K562 (cell line): ENCODE measurements around the gene SMIM36. TPM values are rescaled to one million over a fixed set of nuclear protein-coding genes. Genes with fewer than 3 reads are reported as not detected.

Experiments used
- ATAC-seq: fragments of 200-7000 bp; cut with Tn5 transposase; 3 replicates; pipeline ENCODE4 v1.9.1; 2020; ENCODE audit warnings: moderate library complexity
- BruUV-seq: library from RNA; stranded (reverse); fragments of 400-500 nt; replicated peaks from 2 replicates; lab custom pipeline; 2021; lab: Mats Ljungman, UMichigan
- CTCF ChIA-PET: fragments of 300-600 bp; formaldehyde crosslinking; extraction: SDS; loops from one replicate; lab custom pipeline; 2021; ENCODE audit warnings: low intra/inter-chr PET ratio; lab: Yijun Ruan, JAX
- POLR2A ChIA-PET: fragments of 300-600, 350-650 bp; sonication (Branson Sonifier 250); formaldehyde crosslinking; extraction: SDS; loops from one replicate; lab custom pipeline; 2021; ENCODE audit warnings: antibody characterized with exemption, inconsistent platforms; lab: Yijun Ruan, JAX
- DNase-seq, 4 experiments: peaks; one replicate each; pipeline versions ENCODE4 v3.0.0 to v3.0.0-alpha.2; 2011 to 2018; ENCODE audit warnings: low spot score in 3 of 4, mixed read lengths in 3 of 4; ENCODE audit errors: extremely low read depth in 1 of 4
- FAIRE-seq: peaks from 2 replicates; lab custom pipeline; 2011; peaks lifted over from hg19 to GRCh38; lab: Jason Lieb, UNC
- H2AFZ ChIP-seq: 2 replicates; pipeline ENCODE4 v1.6.0; 2011; ENCODE audit warnings: low read depth, low read length, control low read depth, inconsistent platforms
- H3K27ac ChIP-seq: fragments of 200-600 bp; 3 replicates; pipeline ENCODE4 v1.8.0; 2011; ENCODE audit warnings: low read depth, mild to moderate bottlenecking, control low read depth, inconsistent platforms, low read length, moderate library complexity, mixed read lengths; ENCODE audit errors: extremely low read depth
- H3K27me3 ChIP-seq, 2 experiments: fragments of 300-600 bp in 1 of 2; 2 replicates in 1 of 2; 3 replicates in 1 of 2; pipeline versions ENCODE4 v1.6.0 to v1.8.0; 2011; ENCODE audit warnings: inconsistent platforms in 2 of 2, low read length in 2 of 2, mild to moderate bottlenecking in 1 of 2, mixed read lengths in 1 of 2, moderate library complexity in 1 of 2; ENCODE audit not compliant: control insufficient read depth in 2 of 2, insufficient read depth in 2 of 2
- H3K36me3 ChIP-seq: fragments of 300-600 bp; 3 replicates; pipeline ENCODE4 v1.8.0; 2011; ENCODE audit warnings: mild to moderate bottlenecking, low read length, inconsistent platforms; ENCODE audit not compliant: control insufficient read depth, insufficient read depth
- H3K4me1 ChIP-seq, 2 experiments: fragments of 200-600 bp in 1 of 2; replicated peaks in 1 of 2; 2 replicates in 1 of 2; 3 replicates in 1 of 2; pipeline versions ENCODE4 v1.5.1 to v1.8.0; 2011; ENCODE audit warnings: inconsistent platforms in 2 of 2, low read length in 2 of 2, mild to moderate bottlenecking in 1 of 2, mixed read lengths in 1 of 2, moderate library complexity in 1 of 2; ENCODE audit not compliant: control insufficient read depth in 2 of 2, insufficient read depth in 2 of 2
- H3K4me2 ChIP-seq: 2 replicates; pipeline ENCODE4 v1.6.1; 2011; ENCODE audit warnings: low read length, control low read depth, inconsistent platforms, mixed read lengths; ENCODE audit not compliant: insufficient read depth
- H3K4me3 ChIP-seq: fragments of 200-600 bp; sonication (generic), shearing (Covaris generic); 2 replicates; pipeline ENCODE4 v1.5.1; 2016; ENCODE audit warnings: control low read depth, inconsistent platforms
- H3K79me2 ChIP-seq: fragments of 200-600 bp; 3 replicates; pipeline ENCODE4 v1.8.0; 2011; ENCODE audit warnings: low read length, inconsistent platforms; ENCODE audit not compliant: control insufficient read depth, insufficient read depth
- H3K9ac ChIP-seq, 2 experiments: 2 replicates each; pipeline versions ENCODE4 v1.6.0 to v1.6.1; 2011; ENCODE audit warnings: low read depth in 2 of 2, low read length in 2 of 2, control low read depth in 1 of 2, inconsistent platforms in 1 of 2, mild to moderate bottlenecking in 1 of 2, mixed read lengths in 1 of 2; ENCODE audit not compliant: insufficient read depth in 1 of 2
- H3K9me1 ChIP-seq: one replicate; pipeline ENCODE4 v1.6.0; 2011; ENCODE audit warnings: inconsistent platforms, mild to moderate bottlenecking, low read length, moderate library complexity; ENCODE audit not compliant: control insufficient read depth, insufficient read depth
- H3K9me3 ChIP-seq: replicated peaks from 2 replicates; pipeline ENCODE4 v1.5.1; 2011; ENCODE audit warnings: low read depth, low read length, inconsistent platforms; ENCODE audit not compliant: control insufficient read depth, insufficient read depth
- H4K20me1 ChIP-seq: replicated peaks from 2 replicates; pipeline ENCODE4 v1.6.1; 2011; ENCODE audit warnings: low read length, inconsistent platforms, mixed read lengths; ENCODE audit not compliant: control insufficient read depth, insufficient read depth
- ARID2 ChIP-seq: fragments of 450-650 bp; IDR thresholded peaks from 2 replicates; pipeline ENCODE4 v1.6.1; 2017; ENCODE audit warnings: antibody characterized with exemption, mild to moderate bottlenecking
- C11orf30 ChIP-seq: fragments of 450-650 bp; IDR thresholded peaks from 2 replicates; pipeline ENCODE4 v1.6.1; 2016; ENCODE audit warnings: low read depth, mild to moderate bottlenecking
- CREB1 ChIP-seq, 2 experiments: sonication (generic) in 1 of 2; formaldehyde crosslinking in 1 of 2; IDR thresholded peaks; 2 replicates each; pipeline versions ENCODE4 v1.6.1 to v1.8.0; 2012 to 2022; ENCODE audit warnings: inconsistent platforms in 1 of 2, mild to moderate bottlenecking in 1 of 2, missing genetic modification reagents in 1 of 2, moderate library complexity in 1 of 2
- CREM ChIP-seq: IDR thresholded peaks from 2 replicates; pipeline ENCODE4 v1.6.1; 2014; ENCODE audit warnings: antibody characterized with exemption, low read depth
- DPF2 ChIP-seq: fragments of 450-650 bp; IDR thresholded peaks from 2 replicates; pipeline ENCODE4 v1.6.1; 2016
- E2F5 ChIP-seq: sonication (generic); formaldehyde crosslinking; IDR thresholded peaks from 2 replicates; pipeline ENCODE4 v1.8.0; 2022; ENCODE audit warnings: mild to moderate bottlenecking, missing genetic modification reagents
- FOXA1 ChIP-seq: fragments of 450-650 bp; IDR thresholded peaks from 2 replicates; pipeline ENCODE4 v1.6.1; 2016; ENCODE audit warnings: mild to moderate bottlenecking, borderline replicate concordance
- FOXP1 ChIP-seq: sonication (generic); formaldehyde crosslinking; IDR thresholded peaks from 2 replicates; pipeline ENCODE4 v1.8.0; 2022; ENCODE audit warnings: mild to moderate bottlenecking, missing genetic modification reagents
- KDM2B ChIP-seq: fragments of 250-450 bp; sonication (Bioruptor Pico); IDR thresholded peaks from 2 replicates; pipeline ENCODE4 v1.8.0; 2021; ENCODE audit warnings: mild to moderate bottlenecking, moderate library complexity
- MBD2 ChIP-seq: sonication (generic); IDR thresholded peaks from 2 replicates; pipeline ENCODE4 v1.6.1; 2016; ENCODE audit warnings: low read depth, borderline replicate concordance
- NFE2 ChIP-seq: IDR thresholded peaks from 2 replicates; pipeline ENCODE4 v1.6.1; 2014; ENCODE audit warnings: antibody characterized with exemption, low read depth
- RBM17 ChIP-seq: fragments of 200-400 bp; formaldehyde crosslinking; IDR thresholded peaks from 2 replicates; pipeline ENCODE4 v1.6.1; 2017; ENCODE audit warnings: low read depth, mild to moderate bottlenecking, low read length, borderline replicate concordance
- SMAD4 ChIP-seq: fragments of 250-450 bp; sonication (Bioruptor Pico); conservative IDR thresholded peaks from 2 replicates; pipeline ENCODE4 v1.8.0; 2021; ENCODE audit warnings: inconsistent platforms, mild to moderate bottlenecking, moderate library complexity
- SMARCE1 ChIP-seq: fragments of 450-650 bp; IDR thresholded peaks from 2 replicates; pipeline ENCODE4 v1.7.1; 2016; ENCODE audit warnings: mild to moderate bottlenecking
- TCF7L2 ChIP-seq: fragments of 150-350 bp; IDR thresholded peaks from 2 replicates; pipeline ENCODE4 v1.6.1; 2016; ENCODE audit warnings: low read depth, mild to moderate bottlenecking, low read length, moderate library complexity
- TRIM24 ChIP-seq, 2 experiments: fragments of 450-650 bp; IDR thresholded peaks; 2 replicates each; pipeline ENCODE4 v1.6.1; 2016
- ZBED1 ChIP-seq: IDR thresholded peaks from 2 replicates; pipeline ENCODE4 v1.6.1; 2014
- ZHX1 ChIP-seq: fragments of 150-350 bp; conservative IDR thresholded peaks from 2 replicates; pipeline ENCODE4 v1.6.1; 2014; ENCODE audit warnings: low read length
- ZNF707 ChIP-seq: fragments of 250-450 bp; sonication (Bioruptor Pico); conservative IDR thresholded peaks from 2 replicates; pipeline ENCODE4 v1.8.0; 2022; ENCODE audit warnings: inconsistent platforms, mild to moderate bottlenecking, moderate library complexity
- WGBS: fragments of 100-300 bp; shearing (Covaris generic); methylation state at CpG from one replicate; pipeline ENCODE4 v1.1.6; 2016; ENCODE audit warnings: low coverage, mixed read lengths; ENCODE audit not compliant: insufficient coverage; ENCODE audit errors: missing lambda C conversion rate; 5-methylcytosine and 5-hydroxymethylcytosine counted together
- in situ Hi-C: fragments of 300-500 bp; cut with MboI; formaldehyde crosslinking; loops from 4 replicates; pipeline ENCODE4 v1.15.0; 2018; ENCODE audit warnings: inconsistent platforms, mixed read lengths
- intact Hi-C: fragments of 100-400 bp; cut with micrococcal nuclease; formaldehyde crosslinking; loops from 2 replicates; pipeline ENCODE4 v1.14.2; 2022
- polyA plus RNA-seq, 8 experiments: library from polyadenylated mRNA; depleted of rRNA in 4 of 8; stranded (reverse) in 5 of 8; unstranded in 3 of 8; fragments of >200 nt; fragmentation: Nextera tagmentation in 2 of 8; fragmentation: Illumina TruSeq in 1 of 8; extraction: Ambion mirVana in 2 of 8; extraction: Trizol in 1 of 8; gene quantifications; 2 replicates each; pipeline versions ENCODE4 v1.2.1 to v1.2.3, GENCODE V29; 2011 to 2014; ENCODE audit warnings: inconsistent platforms in 1 of 8, missing spikeins in 1 of 8
- total RNA-seq, 7 experiments: library from RNA; depleted of rRNA in 6 of 7; stranded (reverse); fragments of >200 nt in 6 of 7; fragmentation: Illumina TruSeq in 2 of 7; extraction: Trizol in 2 of 7; gene quantifications; 2 replicates each; pipeline versions ENCODE4 v1.2.1 to v1.2.3, GENCODE V29; 2011 to 2021; ENCODE audit warnings: low replicate concordance in 1 of 7

The SMIM36 gene
- total and polyA plus RNA-seq, 9 of the 15 experiments (the other 6 are each of a cell fraction or from before 2014, with no cell fraction given), result not detected

DNA sequence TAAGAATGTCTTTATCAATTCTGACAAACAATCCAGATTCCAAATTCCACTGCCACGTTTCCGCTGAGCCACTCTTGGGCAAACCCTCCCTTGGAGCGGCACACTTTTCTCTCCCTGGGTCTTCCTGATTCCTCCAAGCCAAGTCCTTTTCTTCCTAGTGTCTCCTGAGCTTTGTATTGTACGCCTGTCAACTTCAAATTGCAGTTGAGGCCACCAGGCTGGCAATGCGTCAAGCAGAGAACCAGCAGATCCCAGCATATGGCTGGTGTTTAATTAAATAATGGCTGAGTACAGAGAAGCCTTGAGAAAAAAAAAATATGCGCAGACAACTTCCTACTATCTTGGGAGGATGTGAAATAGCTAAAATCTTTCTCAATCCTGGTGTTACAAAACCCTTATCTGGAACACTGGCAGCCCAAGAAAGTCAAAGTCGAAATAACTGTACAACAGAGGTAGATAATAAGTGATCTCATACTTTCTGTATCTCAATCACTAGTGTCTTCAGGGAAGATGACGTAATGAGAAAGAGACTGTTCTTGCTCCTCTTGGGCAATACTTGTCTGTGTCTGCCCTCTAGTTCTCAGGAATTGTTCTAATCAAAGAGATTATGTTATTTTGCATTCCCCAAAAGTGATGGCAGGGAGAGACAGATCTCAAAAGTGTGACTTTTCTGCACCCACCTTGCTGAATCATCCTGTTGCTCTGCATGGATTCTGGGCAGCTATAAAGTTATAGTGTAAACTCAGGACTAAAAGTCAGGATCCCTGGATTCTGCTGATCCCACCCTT lies 15.0 kb downstream of the SMIM36 start:
- CTCF ChIA-PET, result no interaction called here
- TF ChIP-seq SMAD4 (peak; percentile 42; the same call in 1 of the 2 replicates), FOXP1 (CRISPR knock-in tag) (no peak), MBD2 (no peak), E2F5 (CRISPR knock-in tag) (no peak), ZBED1 (no peak), ZNF707 (CRISPR knock-in tag) (no peak), CREB1 (IDR thresholded peaks at IDR 0.05) (peak; percentile 43; the same call in 1 of the 2 replicates), CREB1 (CRISPR knock-in tag; IDR thresholded peaks at IDR 0.05) (peak; percentile 66), TCF7L2 (no peak), C11orf30 (no peak), NFE2 (0 out of 2 replicates have a peak, but pooled peaks have one; percentile 3), ZHX1 (no peak), FOXA1 (no peak), SMARCE1 (peak; percentile 33; the same call in 1 of the 2 replicates), CREM (peak; percentile 89), ARID2 (no peak), KDM2B (no peak), DPF2 (peak; percentile 61; the same call in 1 of the 2 replicates), TRIM24 (IDR thresholded peaks at IDR 0.05) (peak; percentile 52 to 79; a peak in 3 of 4 replicates), RBM17 (no peak)

More for the DNA sequence above, 15.0 kb downstream of the SMIM36 start:
- peak overlapping the region; percentile 8; the same call in 1 of the 3 replicates for H3K27ac ChIP-seq
- H3K36me3 ChIP-seq, result no peaks in the 10 kb centered on the region
- no peak overlapping the region for H3K9ac ChIP-seq
- H3K27me3 ChIP-seq, result no peaks in the 10 kb centered on the region; a peak in 1 of 5 replicates
- DNase-seq (peak in 2 of 4 experiments; percentile 23 to 48), ATAC-seq (peak; percentile 82), FAIRE-seq (peak; percentile 67)
- no peaks in the 10 kb centered on the region for H3K79me2 ChIP-seq
- H2AFZ ChIP-seq, result peak overlapping the region; percentile 48
- no TSS peak for BruUV-seq
- POLR2A ChIA-PET, result no interaction called here
- H4K20me1 ChIP-seq, result no peaks in the 10 kb centered on the region
- in situ Hi-C loops, result no loop called here
- no peaks in the 10 kb centered on the region for H3K9me1 ChIP-seq
- intact Hi-C loops, result loop anchor here (1.0 to 5.0 kb wide), 2 partner anchors 74 to 193 kb away; partner anchors contain the start of gene MMD
- WGBS, result 6% methylated on average over 8 of the region's 8 CpGs
- H3K4me3 ChIP-seq, result no peak overlapping the region
- H3K4me2 ChIP-seq, result no peak overlapping the region; the same call in 1 of the 2 replicates
- H3K9me3 ChIP-seq, result no peaks in the 10 kb centered on the region
- H3K4me1 ChIP-seq, result peaks cover 0 to 4% of the 10 kb centered on the region in 2 experiments; a peak in 1 of 5 replicates
